ENCODE measurements around the gene ADGRL3.

Gene ADGRL3

GRCh38 chr4:61909031-61909430 is 708.9 kb downstream of the ADGRL3 start:
- Histone ChIP-seq H4K20me1 (ENCODE audit: insufficient read depth, low read length) (no peaks in the 10 kb centered on the region), H3K36me3 (replicated peaks; ENCODE audit: low read depth, low read length) (no peaks in the 10 kb centered on the region), H3K27me3 (ENCODE audit: low read depth, low read length) (no peaks in the 10 kb centered on the region), H2AFZ (ENCODE audit: low read depth, low read length) (no peak overlapping the region), H3K4me2 (ENCODE audit: low read length) (no peak overlapping the region), H3K9me3 (ENCODE audit: insufficient read depth, low read length) (no peaks in the 10 kb centered on the region), H3K4me1 (ENCODE audit: low read length) (no peaks in the 10 kb centered on the region), H3K27ac (ENCODE audit: low read length) (no peak overlapping the region), H3K9ac (ENCODE audit: low read length) (no peak overlapping the region), H3K4me3 (ENCODE audit: low read length) (no peak overlapping the region), H3K79me2 (ENCODE audit: low read length) (no peaks in the 10 kb centered on the region)
- TF ChIP-seq EZH2phosphoT487 (IDR thresholded peaks at IDR 0.05; ENCODE audit: low read depth): no peak
- no peak for TF ChIP-seq CTCF (IDR thresholded peaks at IDR 0.05; ENCODE audit: low read depth, low read length)

- no peaks in the 10 kb centered on the region for H4K20me1 ChIP-seq (ENCODE audit: insufficient read depth, low read length)
- no peaks in the 10 kb centered on the region for H3K4me1 ChIP-seq (ENCODE audit: low read length)
- no peak overlapping the region for H3K27ac ChIP-seq (ENCODE audit: low read length)
- H3K79me2 ChIP-seq (ENCODE audit: low read length): no peaks in the 10 kb centered on the region
- H3K27me3 ChIP-seq (ENCODE audit: low read depth, low read length): no peaks in the 10 kb centered on the region
- H3K36me3 ChIP-seq (replicated peaks; ENCODE audit: low read depth, low read length): no peaks in the 10 kb centered on the region
- no peak overlapping the region for H2AFZ ChIP-seq (ENCODE audit: low read depth, low read length)
- TF ChIP-seq EZH2phosphoT487 (IDR thresholded peaks at IDR 0.05; ENCODE audit: low read depth): no peak
- TF ChIP-seq CTCF (IDR thresholded peaks at IDR 0.05; ENCODE audit: low read depth, low read length): no peak
- H3K9ac ChIP-seq (ENCODE audit: low read length): no peak overlapping the region
- H3K4me3 ChIP-seq (ENCODE audit: low read length): no peak overlapping the region
- H3K9me3 ChIP-seq (ENCODE audit: insufficient read depth, low read length): no peaks in the 10 kb centered on the region
- no peak overlapping the region for H3K4me2 ChIP-seq (ENCODE audit: low read length)
Observed at GRCh38 chr4:61911313-61911756, 711.2 kb downstream of the ADGRL3 start.

- H3K27me3 ChIP-seq (ENCODE audit: low read depth, low read length): no peaks in the 10 kb centered on the region
- TF ChIP-seq CTCF (IDR thresholded peaks at IDR 0.05; ENCODE audit: low read depth, low read length) (no peak), EZH2phosphoT487 (IDR thresholded peaks at IDR 0.05; ENCODE audit: low read depth) (no peak)
- H3K4me2 ChIP-seq (ENCODE audit: low read length): no peak overlapping the region
- no peaks in the 10 kb centered on the region for H3K79me2 ChIP-seq (ENCODE audit: low read length)
- no peak overlapping the region for H3K4me3 ChIP-seq (ENCODE audit: low read length)
- H3K9me3 ChIP-seq (ENCODE audit: insufficient read depth, low read length): no peaks in the 10 kb centered on the region
- H3K4me1 ChIP-seq (ENCODE audit: low read length): no peaks in the 10 kb centered on the region
- H3K9ac ChIP-seq (ENCODE audit: low read length): no peak overlapping the region
- H2AFZ ChIP-seq (ENCODE audit: low read depth, low read length): no peak overlapping the region
- no peaks in the 10 kb centered on the region for H3K36me3 ChIP-seq (replicated peaks; ENCODE audit: low read depth, low read length)
- H4K20me1 ChIP-seq (ENCODE audit: insufficient read depth, low read length): no peaks in the 10 kb centered on the region
- no peak overlapping the region for H3K27ac ChIP-seq (ENCODE audit: low read length)
Observed at GRCh38 chr4:61913619-61914018, 713.5 kb downstream of the ADGRL3 start.

- no peak for TF ChIP-seq CTCF (IDR thresholded peaks at IDR 0.05; ENCODE audit: low read depth, low read length)
- TF ChIP-seq EZH2phosphoT487 (IDR thresholded peaks at IDR 0.05; ENCODE audit: low read depth): no peak
- Histone ChIP-seq H3K27ac (ENCODE audit: low read length) (no peak overlapping the region), H4K20me1 (ENCODE audit: insufficient read depth, low read length) (no peaks in the 10 kb centered on the region), H3K4me3 (ENCODE audit: low read length) (no peak overlapping the region), H3K27me3 (ENCODE audit: low read depth, low read length) (no peaks in the 10 kb centered on the region), H3K9ac (ENCODE audit: low read length) (no peak overlapping the region), H3K36me3 (replicated peaks; ENCODE audit: low read depth, low read length) (no peaks in the 10 kb centered on the region), H2AFZ (ENCODE audit: low read depth, low read length) (no peak overlapping the region), H3K4me2 (ENCODE audit: low read length) (no peak overlapping the region), H3K4me1 (ENCODE audit: low read length) (no peaks in the 10 kb centered on the region), H3K79me2 (ENCODE audit: low read length) (no peaks in the 10 kb centered on the region), H3K9me3 (ENCODE audit: insufficient read depth, low read length) (no peaks in the 10 kb centered on the region)
Observed at GRCh38 chr4:61915501-61915900, 715.4 kb downstream of the ADGRL3 start.

Measured in OCI-LY3 (cell line).